Stimulated activated CD4-positive, alpha-beta T cell treated with anti-CD3 and anti-CD28 coated beads, TNF-alpha, amount 100 ng/mL, for 48 hours (primary cell): ENCODE data around the gene CCDC136.

ENCODE experiments used
- DNase-seq, 3 donors: peaks; one replicate each; pipeline ENCODE4 v3.0.0-alpha.2; 2020; ENCODE audit warnings: low read depth in 3 of 3

Gene CCDC136

GRCh38 chr7:128805225-128805624 is 13.5 kb downstream of the CCDC136 start:
- no peak for DNase-seq

- DNase-seq, result no peak
These were observed 15.4 kb downstream of the CCDC136 start for GRCh38 chr7:128807191-128807590.

- DNase-seq, result no peak
These were observed 17.6 kb downstream of the CCDC136 start for GRCh38 chr7:128809363-128809762.

- DNase-seq, result no peak
These were observed 18.7 kb downstream of the CCDC136 start for GRCh38 chr7:128810473-128810872.

GRCh38 chr7:128810997-128811396 is 19.2 kb downstream of the CCDC136 start:
- DNase-seq, result no peak

- no peak for DNase-seq
These were observed 20.1 kb downstream of the CCDC136 start for GRCh38 chr7:128811631-128812430.

GRCh38 chr7:128812514-128813168 is 20.9 kb downstream of the CCDC136 start:
- DNase-seq, result no peak

GRCh38 chr7:128814499-128814898 is 22.7 kb downstream of the CCDC136 start:
- DNase-seq, result no peak

GRCh38 chr7:128815289-128815942 is 23.6 kb downstream of the CCDC136 start:
- DNase-seq, result no peak

- DNase-seq, result no peak
These were observed 26.9 kb downstream of the CCDC136 start for GRCh38 chr7:128818694-128819093.

GRCh38 chr7:128821724-128822123 is 30.0 kb downstream of the CCDC136 start:
- DNase-seq, result no peak

- DNase-seq, result no peak
These were observed 34.7 kb downstream of the CCDC136 start for GRCh38 chr7:128826512-128826911.

- DNase-seq, result no peak
These were observed 35.1 kb downstream of the CCDC136 start for GRCh38 chr7:128826916-128827247.

GRCh38 chr7:128827248-128827958 is 35.6 kb downstream of the CCDC136 start:
- no peak for DNase-seq

GRCh38 chr7:128827971-128828711 is 36.4 kb downstream of the CCDC136 start:
- DNase-seq, result no peak

- no peak for DNase-seq
These were observed 37.8 kb downstream of the CCDC136 start for GRCh38 chr7:128829391-128830166.

GRCh38 chr7:128830231-128831177 is 38.7 kb downstream of the CCDC136 start, which contains the start of gene FLNC:
FLNC (plus strand) TSS chr7:128830406; CDS start chr7:128830638, 232 bp downstream.
- peak in 1 of 3 donors; percentile 23 for DNase-seq

- no peak for DNase-seq
These were observed 39.6 kb downstream of the CCDC136 start for GRCh38 chr7:128831178-128831993.
